ENCODE measurements around the gene MYLK.

- TF ChIP-seq, protein P1, sequence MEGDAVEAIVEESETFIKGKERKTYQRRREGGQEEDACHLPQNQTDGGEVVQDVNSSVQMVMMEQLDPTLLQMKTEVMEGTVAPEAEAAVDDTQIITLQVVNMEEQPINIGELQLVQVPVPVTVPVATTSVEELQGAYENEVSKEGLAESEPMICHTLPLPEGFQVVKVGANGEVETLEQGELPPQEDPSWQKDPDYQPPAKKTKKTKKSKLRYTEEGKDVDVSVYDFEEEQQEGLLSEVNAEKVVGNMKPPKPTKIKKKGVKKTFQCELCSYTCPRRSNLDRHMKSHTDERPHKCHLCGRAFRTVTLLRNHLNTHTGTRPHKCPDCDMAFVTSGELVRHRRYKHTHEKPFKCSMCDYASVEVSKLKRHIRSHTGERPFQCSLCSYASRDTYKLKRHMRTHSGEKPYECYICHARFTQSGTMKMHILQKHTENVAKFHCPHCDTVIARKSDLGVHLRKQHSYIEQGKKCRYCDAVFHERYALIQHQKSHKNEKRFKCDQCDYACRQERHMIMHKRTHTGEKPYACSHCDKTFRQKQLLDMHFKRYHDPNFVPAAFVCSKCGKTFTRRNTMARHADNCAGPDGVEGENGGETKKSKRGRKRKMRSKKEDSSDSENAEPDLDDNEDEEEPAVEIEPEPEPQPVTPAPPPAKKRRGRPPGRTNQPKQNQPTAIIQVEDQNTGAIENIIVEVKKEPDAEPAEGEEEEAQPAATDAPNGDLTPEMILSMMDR (optimal IDR thresholded peaks at IDR 0.05 in 1 of 3, IDR thresholded peaks at IDR 0.05 in 1 of 3, conservative IDR thresholded peaks at IDR 0.05 in 1 of 3; ENCODE audit: extremely low read depth in 1 of 3, insufficient read depth in 2 of 3, low read length in 3 of 3) = no peak
- no peak for TF ChIP-seq EZH2 (IDR thresholded peaks at IDR 0.05; ENCODE audit: low read length)
Observed at GRCh38 chr3:123684209-123684608, 199.9 kb downstream of the MYLK start.

Data from keratinocyte (primary cell).